ENCODE data around the gene SLAMF7.

DNA sequence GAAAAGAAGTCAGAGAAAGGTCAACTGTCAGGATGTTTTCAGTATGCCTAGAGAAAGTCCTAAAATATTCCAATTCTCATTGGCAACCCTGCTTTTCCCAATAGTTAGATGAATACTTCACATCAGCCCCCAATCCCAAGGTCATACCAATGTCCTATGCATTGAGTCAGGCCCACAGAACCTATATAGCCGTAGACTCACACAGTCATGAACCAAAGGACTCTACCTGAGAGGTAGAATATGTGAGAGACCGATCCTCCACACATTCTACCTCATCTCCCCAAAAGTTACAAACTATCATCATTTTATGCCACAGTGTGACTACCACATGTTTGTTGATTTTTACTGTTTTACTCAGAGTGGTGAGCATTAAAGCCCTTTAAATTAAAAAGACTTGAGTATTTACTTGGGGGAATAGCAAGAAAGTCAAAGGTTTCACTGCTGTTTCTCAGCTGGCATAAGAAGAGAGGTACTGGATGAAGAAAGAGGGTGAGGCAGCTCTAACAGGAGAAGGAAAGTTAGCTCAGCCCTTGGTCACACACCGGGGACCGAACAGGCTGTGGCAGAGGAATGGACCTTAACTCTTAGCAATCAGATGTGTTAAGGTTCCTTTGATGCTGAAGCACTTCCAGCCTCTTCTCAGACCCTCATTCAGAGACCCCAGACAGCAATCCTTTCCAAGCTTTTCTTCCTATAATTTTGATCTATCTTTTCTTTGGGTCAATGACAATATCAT lies 28.4 kb upstream of the SLAMF7 start:
- TF ChIP-seq EP300 (IDR thresholded peaks at IDR 0.05; ENCODE audit: borderline replicate concordance in 1 of 2, low read depth in 2 of 2, low read length in 2 of 2), result no peak
- TF ChIP-seq KDM5A (IDR thresholded peaks at IDR 0.05; ENCODE audit: low read length), result no peak
- no peak for TF ChIP-seq SIX5 (IDR thresholded peaks at IDR 0.05; ENCODE audit: low read depth, low read length)
- TF ChIP-seq YY1 (IDR thresholded peaks at IDR 0.05; ENCODE audit: low read depth, low read length), result no peak
- TF ChIP-seq EZH2 (IDR thresholded peaks at IDR 0.05; ENCODE audit: low read depth, low read length, severe bottlenecking), result no peak
- no peak for TF ChIP-seq SUZ12 (IDR thresholded peaks at IDR 0.05; ENCODE audit: low read length)
- no peak for TF ChIP-seq RNF2 (IDR thresholded peaks at IDR 0.05; ENCODE audit: borderline replicate concordance, low read depth, low read length, missing control alignments, poor library complexity, severe bottlenecking)
- TF ChIP-seq ZNF274 (IDR thresholded peaks at IDR 0.05; ENCODE audit: borderline replicate concordance, extremely low read depth, low read length), result no peak
- no peak for TF ChIP-seq POLR2A (IDR thresholded peaks at IDR 0.05; ENCODE audit: control extremely low read depth in 1 of 2, low read depth in 2 of 2, low read length in 2 of 2)
- no peak for TF ChIP-seq RFX5 (IDR thresholded peaks at IDR 0.05; ENCODE audit: borderline replicate concordance, low read depth, low read length)
- TF ChIP-seq CEBPB (IDR thresholded peaks at IDR 0.05; ENCODE audit: low read depth, low read length), result no peak
- no peak for TF ChIP-seq JUN (IDR thresholded peaks at IDR 0.05; ENCODE audit: low read depth, low read length)

All from H1 (cell line).